IPS DF 4.7 (cell line): Measurements from ENCODE around the gene RAB3IP.
A peak's percentile ranks its signal among the peaks of the same experiment; 100 is the strongest.

ENCODE experiments used
- DNase-seq: peaks from one replicate; pipeline ENCODE4 v3.0.0-alpha.2; 2013; ENCODE audit warnings: low spot score; ENCODE audit errors: extremely low read depth

The RAB3IP gene, protein sequence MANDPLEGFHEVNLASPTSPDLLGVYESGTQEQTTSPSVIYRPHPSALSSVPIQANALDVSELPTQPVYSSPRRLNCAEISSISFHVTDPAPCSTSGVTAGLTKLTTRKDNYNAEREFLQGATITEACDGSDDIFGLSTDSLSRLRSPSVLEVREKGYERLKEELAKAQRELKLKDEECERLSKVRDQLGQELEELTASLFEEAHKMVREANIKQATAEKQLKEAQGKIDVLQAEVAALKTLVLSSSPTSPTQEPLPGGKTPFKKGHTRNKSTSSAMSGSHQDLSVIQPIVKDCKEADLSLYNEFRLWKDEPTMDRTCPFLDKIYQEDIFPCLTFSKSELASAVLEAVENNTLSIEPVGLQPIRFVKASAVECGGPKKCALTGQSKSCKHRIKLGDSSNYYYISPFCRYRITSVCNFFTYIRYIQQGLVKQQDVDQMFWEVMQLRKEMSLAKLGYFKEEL

DNA sequence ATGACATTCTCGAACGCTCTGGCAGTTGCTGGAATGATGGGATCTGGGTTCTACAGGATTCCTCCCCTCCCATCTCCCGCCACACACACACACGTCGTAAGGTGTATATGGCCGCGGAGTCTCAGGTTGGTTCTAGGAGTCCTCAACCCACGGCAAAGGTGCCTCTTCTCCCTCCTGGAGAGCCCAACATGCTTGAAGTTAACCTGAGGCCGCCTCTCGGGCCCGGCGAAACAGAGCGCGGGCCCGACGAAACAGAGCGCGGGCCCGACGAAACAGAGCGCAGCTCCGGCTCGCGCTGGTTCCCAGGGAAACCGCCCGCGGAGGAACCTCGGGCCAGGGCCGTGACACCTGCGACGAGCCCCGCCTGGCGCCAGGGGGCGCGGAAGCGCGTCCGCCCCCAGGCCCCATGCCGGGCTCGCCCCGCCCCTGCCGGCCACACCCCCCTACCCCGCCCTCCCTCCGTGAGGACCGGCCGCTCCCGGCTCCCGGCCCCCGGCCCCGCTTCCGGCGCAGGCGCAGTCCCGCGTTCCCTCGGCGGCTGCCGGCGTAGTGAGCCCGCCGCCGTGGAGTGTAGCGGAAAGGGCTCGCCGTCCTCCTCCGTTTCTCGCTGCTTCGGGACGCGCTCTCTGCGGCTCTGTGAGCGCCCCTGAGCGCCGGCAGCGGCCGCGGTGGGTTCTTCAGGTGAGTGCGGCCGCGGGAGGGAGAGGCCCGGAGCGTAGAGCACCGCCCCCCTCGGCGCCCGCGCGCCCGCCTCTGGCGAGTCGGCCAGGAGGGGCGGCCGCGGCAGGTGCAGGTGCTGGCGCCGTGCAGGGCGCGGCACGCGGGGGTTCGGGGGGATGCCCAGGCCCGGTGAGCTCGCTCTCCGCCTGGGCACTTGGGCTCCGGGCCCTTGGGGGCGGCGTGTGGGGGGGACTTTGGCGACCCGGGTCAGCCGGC is at the start of gene RAB3IP:
Gene RAB3IP, plus strand, starts transcription at position 510 of the 936 bp plus-strand sequence. CDS start 16,549 bp downstream, outside the sequence.
- DNase-seq, result peak; percentile 36

DNA sequence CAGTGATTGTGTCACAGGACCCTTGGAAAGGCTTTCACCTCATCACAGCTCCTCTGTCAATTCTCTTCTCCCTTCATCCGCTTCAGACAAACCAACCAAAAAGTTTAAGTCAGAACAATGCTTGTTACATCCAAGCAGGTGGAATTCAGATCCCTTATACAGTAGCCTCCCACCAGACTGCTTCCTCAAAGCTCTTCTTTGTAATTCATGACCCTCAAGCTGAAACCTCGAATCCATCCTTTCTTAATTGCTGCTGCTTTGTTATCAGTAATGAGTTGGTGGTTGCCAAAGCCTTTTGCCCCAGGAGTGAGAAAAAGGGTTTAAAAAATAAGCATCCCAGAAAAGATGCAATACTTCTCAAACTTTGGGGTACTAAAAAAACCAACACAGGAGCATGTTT is 49.0 kb upstream of the RAB3IP start:
- DNase-seq, result no peak

DNA sequence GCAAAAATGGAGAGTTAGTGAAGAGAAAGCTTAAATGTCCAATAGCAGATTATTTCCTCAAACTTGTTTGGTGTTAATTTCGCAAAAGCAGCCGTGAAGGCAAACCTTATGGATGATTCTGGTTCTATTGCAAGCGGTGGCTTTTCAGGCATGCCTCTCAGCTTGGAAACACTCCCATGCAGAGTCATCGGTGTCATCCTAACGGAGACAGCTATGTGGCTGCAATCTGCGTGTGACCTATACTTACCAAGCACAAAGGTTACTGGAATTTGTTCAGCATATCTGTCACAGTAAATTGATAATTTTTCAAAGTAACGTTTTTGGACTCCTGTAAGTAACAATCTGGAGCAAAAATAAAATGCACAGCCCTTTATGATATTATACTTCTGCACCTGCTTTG is 44.5 kb upstream of the RAB3IP start:
- DNase-seq, result no peak

DNA sequence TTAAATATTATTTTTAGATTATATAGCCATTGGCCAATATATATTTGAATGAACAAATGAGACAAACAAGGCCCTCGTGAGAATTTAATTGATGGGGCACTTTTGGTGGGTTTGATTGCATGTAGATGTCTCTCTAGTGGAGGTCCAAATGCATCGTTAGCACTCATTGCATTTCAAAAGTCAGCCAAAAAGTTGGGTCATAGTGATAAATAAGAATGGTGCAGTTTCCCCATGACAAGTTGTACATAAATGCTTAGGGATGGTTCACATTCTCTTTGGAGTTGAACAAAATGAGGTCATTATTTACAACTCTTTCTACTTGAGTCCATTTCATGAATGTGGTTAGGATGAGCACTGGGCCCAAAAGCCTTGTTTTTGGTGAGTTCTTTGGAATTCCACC is 40.6 kb upstream of the RAB3IP start:
- no peak for DNase-seq

DNA sequence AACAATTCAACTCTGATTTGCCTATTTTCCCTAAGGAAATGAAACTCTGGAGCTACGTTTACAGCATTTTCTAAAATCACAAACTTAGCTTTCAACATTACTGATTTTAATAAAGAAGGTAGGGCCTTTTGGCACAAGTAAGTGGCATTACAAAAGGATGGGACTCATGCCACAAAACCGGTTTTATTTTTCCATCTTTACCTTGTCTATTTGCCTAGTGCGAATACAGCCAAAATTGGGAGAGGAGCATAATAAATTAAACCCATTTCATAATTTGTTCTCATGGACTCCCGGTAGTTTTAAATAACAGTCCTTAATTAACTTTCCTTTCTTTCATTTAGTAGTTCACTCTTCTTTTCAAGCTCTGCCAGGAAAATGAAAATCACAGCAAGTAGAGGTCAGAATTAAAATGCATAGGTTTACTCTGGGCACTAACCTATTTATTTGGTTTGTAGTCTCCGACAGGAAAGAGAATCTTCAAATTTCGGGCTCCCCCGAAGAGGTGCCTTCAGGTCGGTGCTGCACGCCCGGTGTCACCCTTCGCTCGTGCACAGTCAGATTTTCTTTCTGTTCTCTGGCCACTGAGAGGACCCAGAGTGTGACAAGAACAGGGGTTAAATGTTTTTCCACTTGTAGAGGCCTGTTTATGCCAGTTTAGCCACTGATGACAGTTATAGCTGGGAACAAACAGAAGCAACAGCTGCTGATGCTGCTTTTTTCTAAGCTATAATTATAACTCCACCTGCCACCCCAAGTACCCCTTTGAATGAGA is 39.7 kb upstream of the RAB3IP start, which contains the start of gene BEST3:
Gene BEST3, minus strand, starts transcription at position 535 of the 772 bp plus-strand sequence. CDS start 1,505 bp downstream, outside the sequence.
- no peak for DNase-seq

DNA sequence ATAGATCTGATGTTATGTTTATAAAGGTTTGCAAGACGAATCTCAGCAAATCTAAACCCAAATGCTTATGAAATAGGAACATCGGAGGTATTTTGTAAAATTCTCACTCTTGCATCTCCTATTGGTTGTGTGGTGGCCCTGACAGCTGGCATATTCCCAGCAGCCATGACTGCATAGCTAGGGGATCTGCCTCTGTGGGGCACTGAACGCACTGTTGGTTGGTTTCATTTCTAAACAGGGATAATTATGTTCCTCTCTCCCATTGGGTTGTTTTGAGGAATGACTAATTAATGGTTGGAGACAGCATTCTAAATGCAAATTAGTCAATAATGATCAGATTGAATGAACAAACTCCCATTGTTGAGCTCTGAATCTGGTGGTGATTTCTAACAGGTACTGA is 36.8 kb upstream of the RAB3IP start:
- no peak for DNase-seq

DNA sequence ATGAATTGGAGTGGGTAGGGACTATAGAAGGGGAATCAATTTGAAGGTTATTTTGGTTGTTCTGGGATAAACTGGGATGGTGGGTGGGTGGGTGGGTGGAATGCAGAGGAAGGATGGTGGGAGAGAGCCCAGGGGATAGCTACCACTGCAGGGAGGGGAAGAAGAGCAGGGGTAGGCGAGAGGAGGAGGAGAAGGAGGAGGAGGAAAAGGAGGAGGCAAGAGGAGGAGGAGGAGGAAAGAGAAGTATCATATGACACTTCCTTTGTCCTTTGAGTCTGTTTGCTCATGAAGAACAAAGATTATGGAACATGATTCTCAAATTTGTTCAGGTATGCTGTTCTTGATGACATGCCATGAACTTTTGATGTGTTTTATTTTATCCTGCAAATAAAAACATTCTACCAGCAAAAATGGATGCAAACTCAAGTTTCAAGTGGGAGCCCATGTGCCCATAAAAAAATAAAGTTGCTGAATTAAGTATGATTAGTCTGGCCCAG is 35.5 kb upstream of the RAB3IP start:
- DNase-seq, result no peak

DNA sequence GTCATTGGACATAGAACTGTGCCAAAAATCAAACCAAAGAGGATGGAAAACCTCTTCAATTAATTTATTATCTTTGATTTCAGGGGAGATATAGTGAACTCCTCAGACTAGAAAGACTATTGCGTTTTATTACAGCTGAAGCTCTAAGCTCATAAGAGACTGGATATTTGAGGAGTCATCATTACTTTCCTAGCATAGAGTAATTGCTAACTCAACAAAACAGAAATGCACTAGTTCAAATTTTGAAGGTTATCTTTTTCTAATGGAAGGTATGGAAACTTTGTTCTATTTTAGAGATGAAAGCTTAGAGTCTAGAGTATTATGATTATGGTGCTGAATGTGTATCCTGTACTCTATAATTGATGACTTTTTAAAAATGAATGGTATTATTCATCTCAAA is 34.3 kb upstream of the RAB3IP start:
- no peak for DNase-seq

DNA sequence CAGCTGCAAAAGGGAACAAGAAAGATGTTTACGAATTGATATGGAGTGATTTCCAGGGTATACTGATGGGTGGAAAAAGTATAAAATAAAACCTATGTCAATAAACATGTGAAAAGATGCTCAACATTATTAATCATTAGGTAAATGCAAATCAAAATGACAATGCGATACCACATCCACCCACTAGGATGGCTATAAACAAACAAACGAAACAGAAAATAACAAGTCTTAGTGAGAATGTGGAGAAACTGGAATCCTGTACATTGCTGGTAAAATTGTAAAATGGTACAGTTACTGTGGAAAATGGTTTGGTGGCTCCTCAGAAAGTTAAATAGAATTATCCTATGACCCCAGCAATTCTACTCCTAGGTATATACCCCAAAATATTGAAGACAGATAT is 30.0 kb upstream of the RAB3IP start:
- DNase-seq, result no peak

DNA sequence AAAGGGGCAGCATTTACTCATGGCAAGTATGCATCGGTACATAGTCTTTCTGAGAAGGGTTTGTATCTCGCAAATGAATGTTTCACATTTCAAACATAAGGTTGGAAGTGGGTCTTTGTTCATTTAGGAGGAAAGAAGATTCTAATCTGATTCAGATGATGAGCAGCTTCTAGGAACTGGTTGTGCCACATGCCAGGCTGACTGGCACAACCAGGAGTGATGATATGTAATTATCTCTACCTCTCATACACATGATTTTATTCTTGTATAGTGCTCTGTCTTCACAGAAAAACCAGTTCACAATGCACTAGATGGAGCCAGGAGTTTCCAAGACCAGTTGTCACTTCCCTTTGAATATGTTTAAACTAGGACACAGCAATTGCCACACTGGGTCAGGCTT is 25.8 kb upstream of the RAB3IP start:
- DNase-seq, result no peak

DNA sequence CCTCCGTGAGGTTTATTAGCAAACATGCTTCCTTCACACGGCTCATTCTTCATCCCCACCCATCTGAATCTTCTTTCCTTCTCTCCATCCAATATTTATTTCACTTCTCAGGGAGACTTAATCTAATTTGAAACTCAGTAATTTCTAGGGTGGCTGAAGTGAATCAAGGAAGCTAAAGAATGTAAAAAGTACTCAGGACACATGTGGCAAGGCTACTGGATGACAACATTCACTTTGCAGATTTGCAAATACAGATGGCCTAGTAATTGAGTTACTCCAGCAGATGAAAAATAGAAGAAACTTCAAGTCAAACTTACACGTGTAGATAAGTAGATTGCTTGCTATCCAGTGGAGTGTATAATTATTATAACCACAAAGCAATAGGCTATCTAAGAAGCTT is 24.1 kb upstream of the RAB3IP start:
- no peak for DNase-seq

DNA sequence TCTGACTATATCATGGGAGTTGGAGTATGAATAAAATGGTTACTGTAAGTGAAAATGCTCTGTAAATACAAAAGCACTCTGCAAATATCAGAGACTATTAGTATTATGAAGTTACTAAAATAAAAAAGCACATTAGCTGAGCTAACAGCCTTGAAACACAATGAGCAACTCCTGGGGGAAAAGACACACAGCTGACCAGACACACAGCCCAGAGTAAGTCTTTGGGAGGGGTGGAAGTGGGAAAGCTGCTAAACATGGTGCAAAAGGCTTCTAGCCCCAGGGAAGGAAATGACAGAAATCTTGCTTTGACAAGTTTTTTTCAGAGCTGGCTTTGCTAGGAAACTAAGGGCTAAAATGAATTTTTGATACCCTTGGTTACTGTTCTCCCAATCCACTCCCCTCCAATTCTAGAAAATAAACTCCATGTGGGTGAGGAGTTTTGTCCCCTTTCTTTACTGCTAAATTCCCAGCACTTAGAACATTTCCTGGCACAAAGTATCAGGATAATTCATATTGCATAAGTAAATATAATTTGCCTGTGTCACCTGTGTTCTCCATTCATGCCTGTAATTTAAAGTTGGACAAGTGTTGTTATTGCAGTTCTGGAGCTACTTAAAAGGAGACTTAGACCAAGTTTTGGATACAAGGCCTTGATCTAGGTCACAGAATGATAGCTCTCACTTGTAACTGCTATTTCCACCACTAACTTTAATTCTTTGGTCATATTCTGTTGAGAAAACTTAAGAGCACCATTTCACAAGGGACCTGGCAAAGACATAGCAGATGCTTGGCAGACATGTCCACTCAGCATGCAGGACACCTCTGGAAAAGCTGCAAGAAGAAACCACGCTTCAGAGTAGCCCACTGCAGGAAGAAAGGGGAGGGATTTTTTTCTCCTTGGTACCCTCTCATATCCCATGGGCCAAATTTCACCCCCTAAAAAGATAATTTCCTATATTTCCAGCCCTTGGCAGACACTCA is 19.0 kb upstream of the RAB3IP start:
- DNase-seq, result no peak

DNA sequence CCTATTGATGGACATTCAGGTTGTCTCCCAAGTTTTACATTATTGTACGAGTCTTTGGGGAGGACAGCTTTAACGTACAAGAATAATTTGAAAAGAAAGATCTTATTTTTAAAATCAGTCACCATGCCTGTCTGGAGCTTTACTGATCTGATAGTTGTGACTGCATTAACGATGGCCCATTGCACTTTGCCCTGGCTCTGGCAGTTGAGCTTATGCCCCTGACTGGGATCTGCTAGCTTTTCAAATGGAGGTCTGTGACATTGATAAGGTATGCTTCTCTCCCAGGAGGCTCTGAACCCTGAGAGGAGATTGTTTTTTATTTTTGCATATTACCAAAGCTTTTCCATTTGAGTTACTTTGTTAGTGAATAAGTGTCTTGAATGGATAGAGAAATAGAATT is 17.9 kb upstream of the RAB3IP start:
- DNase-seq, result no peak

DNA sequence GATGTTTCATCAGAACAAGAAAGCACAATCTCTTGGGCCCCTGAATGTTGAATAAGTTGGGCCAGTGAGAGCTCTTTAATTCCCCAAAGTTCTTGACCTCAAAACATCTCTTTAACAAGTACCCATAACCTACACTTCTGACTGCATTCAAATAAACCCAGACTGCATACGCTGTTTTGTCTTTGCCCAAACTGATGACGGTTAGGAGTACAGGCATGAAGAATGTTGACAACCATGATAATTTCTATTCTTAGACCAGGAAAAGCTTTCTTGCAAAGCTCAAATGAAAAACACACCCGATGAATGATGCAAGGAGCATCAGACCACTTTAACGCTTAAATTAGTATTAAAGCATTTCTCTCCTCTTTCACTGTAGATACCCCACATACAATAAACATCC is 11.7 kb upstream of the RAB3IP start:
- no peak for DNase-seq

DNA sequence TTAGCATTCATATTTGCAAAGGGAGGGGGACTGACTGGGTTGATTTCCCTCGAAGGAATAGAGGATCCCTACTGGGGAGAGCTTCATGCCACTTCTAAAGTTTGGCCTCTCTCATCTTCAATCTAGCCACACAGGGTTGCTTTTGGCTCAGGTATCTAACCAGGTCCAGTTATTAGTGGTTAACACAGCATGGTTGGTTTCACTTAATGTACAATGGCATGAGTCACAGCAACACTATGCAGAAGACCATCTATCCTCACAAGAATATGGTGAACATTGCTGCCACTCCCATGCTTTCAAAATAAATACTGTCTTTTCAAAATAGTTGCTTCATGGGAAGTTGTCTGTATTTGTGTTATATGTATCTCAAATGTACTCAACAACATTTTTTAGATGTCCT is 6.6 kb upstream of the RAB3IP start:
- no peak for DNase-seq

DNA sequence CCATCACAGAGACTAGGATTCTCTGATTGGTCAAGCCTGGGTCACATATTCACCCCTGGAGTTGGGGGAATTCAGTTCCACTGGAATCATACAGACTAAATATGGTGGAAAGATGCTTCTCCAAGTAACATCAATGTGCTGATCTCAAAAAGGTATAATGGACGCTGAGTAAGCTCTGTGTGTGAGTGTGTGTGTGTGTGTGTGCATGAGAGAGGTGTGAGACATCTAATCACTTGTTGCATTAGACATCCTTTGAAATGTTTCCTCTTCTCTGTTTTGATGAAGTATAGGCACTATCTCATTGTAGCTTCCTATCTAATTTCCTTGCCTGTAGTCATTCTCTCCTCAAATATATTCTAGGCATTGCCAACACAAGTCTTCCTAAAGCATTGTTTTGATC is 5.0 kb upstream of the RAB3IP start:
- no peak for DNase-seq

DNA sequence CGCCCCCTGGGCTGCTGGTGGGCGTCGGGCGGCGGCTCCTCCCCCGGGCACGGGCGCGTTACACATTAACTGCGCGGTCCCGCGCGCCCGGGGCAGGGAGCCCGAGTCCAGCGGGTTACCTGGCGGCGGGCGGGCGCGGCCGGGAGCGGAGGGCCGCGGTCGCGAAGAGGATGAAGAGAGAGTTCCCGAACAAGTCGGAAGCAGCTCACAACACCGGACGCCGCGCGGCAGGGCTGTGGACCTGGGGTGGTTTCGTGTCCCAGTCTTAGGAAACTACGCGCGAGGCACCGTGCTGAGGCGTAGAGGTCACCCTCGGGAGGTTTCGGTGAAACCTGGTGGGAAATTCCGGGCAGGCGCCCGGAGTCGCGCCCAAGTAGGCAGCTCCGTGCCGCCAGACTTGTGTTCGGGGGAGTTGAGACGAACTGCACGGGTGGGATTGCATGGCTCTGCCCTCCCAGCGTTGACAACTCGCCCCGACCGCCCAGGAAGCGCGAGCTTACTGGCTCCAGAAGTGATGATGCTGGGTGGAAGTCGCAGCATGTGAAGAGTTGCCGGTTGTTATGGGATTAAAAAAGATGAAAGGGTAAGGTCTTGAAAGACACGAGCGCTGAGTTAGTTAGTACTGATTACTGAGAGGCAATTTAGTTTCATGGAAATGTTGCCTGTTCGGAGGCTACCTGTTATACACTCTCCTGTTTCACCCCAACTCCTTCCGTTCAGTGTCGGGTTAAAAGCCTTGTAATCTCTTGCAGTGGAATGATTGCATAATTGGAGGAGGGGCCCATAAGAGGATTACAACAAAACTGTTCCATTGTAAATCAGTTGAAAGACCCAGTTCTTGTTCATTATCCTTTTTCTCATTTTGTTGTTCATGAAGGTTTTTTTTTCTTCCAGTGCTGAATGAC is 879 bp downstream of the RAB3IP start:
- DNase-seq, result peak; percentile 3

DNA sequence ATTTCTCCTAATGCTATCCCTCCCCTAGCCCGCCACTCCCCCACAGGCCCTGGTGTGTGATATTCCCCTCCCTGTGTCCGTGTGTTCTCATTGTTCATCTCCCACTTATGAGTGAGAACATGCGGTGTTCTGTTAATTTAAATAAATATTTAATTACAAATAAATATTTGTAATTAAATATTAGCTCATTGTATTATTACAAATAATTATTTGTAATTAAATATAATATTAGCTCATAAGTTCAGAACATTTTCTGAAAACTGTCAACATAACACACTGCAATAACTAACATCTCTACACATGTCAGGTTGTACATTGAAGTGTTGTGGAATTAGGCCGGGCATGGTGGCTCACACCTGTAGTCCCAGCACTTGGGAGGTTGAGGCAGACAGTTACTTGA is 5.4 kb downstream of the RAB3IP start:
- no peak for DNase-seq

DNA sequence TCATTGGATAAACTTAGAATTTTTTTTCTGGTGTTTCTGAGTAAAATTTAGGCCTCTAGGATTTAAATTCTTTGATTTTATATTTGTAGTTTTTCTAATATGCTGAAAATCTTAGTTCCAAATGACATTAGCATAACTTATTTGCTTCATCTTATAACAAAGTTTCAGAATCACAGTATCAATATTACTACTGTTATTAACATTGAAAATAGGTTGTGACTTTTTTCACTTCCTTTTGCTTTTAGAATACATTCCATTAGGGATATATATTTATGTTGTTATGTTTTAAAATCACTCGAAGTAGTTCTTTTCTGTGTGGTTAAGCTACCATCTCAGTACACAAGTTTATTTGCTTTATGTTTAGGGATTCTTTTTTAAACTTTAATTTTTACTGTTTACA is 12.8 kb downstream of the RAB3IP start:
- DNase-seq, result no peak
